Gastrocnemius medialis (tissue), 4 donors: ENCODE results near the gene REXO4. TPM values are rescaled to one million over a fixed set of nuclear protein-coding genes. Genes with fewer than 3 reads are reported as not detected.
"Not testable (repeated sequence)": the region's sequence is repeated elsewhere in the genome, so short reads cannot be mapped to it uniquely, and the experiment has no call there.

ENCODE experiments used
- ATAC-seq, 2 donors: fragments of 150-250 bp; one replicate each; pipeline ENCODE4 v1.9.1; 2016
- DNase-seq, 2 donors: peaks; one replicate each; pipeline ENCODE4 v3.0.0-alpha.2; 2019
- H3K27ac ChIP-seq, 4 donors: fragments of 200-600 bp; sonication (generic); 1 replicate in 1 of 4; 2 replicates in 3 of 4; pipeline ENCODE4 v1.5.1; 2016 to 2018; ENCODE audit warnings: mild to moderate bottlenecking in 2 of 4, moderate library complexity in 1 of 4
- H3K27me3 ChIP-seq, 3 donors: fragments of 200-600 bp; sonication (generic) in 2 of 3; 1 replicate in 1 of 3; 2 replicates in 2 of 3; pipeline versions ENCODE4 v1.5.1 to v1.6.0; 2016 to 2019; ENCODE audit warnings: mild to moderate bottlenecking in 1 of 3, moderate library complexity in 1 of 3
- H3K36me3 ChIP-seq, 2 donors: fragments of 200-600 bp; sonication (generic) in 1 of 2; one replicate each; pipeline ENCODE4 v1.5.1; 2017 to 2018
- H3K4me1 ChIP-seq, 2 donors: fragments of 200-600 bp; sonication (generic) in 1 of 2; one replicate each; pipeline ENCODE4 v1.5.1; 2016 to 2017; ENCODE audit warnings: mild to moderate bottlenecking in 2 of 2
- H3K4me3 ChIP-seq, 4 donors: fragments of 200-600 bp; sonication (generic) in 3 of 4; 1 replicate in 1 of 4; 2 replicates in 3 of 4; pipeline ENCODE4 v1.5.1; 2016 to 2019; ENCODE audit warnings: mild to moderate bottlenecking in 2 of 4
- H3K9me3 ChIP-seq, 3 donors: fragments of 200-600 bp; sonication (generic) in 2 of 3; 1 replicate in 1 of 3; 2 replicates in 2 of 3; pipeline ENCODE4 v1.5.1; 2016 to 2019
- POLR2A ChIP-seq, 2 donors: fragments of 450-650 bp; IDR thresholded peaks; one replicate each; pipeline ENCODE4 v1.6.1; 2017; ENCODE audit warnings: antibody characterized with exemption in 2 of 2, mild to moderate bottlenecking in 2 of 2, moderate library complexity in 2 of 2
- in situ Hi-C, 4 donors: fragments of 200-750 bp; cut with MboI; loops; one replicate each; pipeline versions ENCODE4 v1.15.0 to v1.8.0; 2017; ENCODE audit warnings: low sequenced_read_pairs in 4 of 4
- intact Hi-C: fragments of 100-400 bp; cut with DNase I; formaldehyde crosslinking; loops from one replicate; pipeline ENCODE4 v1.15.1; 2023; ENCODE audit warnings: low total_unique reads
- total RNA-seq, 4 donors: library from RNA; depleted of rRNA; stranded (reverse); fragments of >200 nt; gene quantifications; one replicate each; pipeline versions ENCODE4 v1.1.0 to v1.2.3, GENCODE V29; 2016
- TF ChIP-seq, protein P1 (sequence below), 5 experiments: fragments of 450-650 bp in 3 of 5; fragments of 200-600 bp in 2 of 5; sonication (generic) in 2 of 5; IDR thresholded peaks in 4 of 5; conservative IDR thresholded peaks in 1 of 5; 1 replicate in 4 of 5; 2 replicates in 1 of 5; pipeline ENCODE4 v1.5.1; 2016 to 2019; ENCODE audit warnings: antibody characterized with exemption in 5 of 5, mild to moderate bottlenecking in 3 of 5, moderate library complexity in 3 of 5

The REXO4 gene
- total RNA-seq, 4 donors from 2014 or later: 26.1 to 42.5 (median 34.6) TPM

DNA sequence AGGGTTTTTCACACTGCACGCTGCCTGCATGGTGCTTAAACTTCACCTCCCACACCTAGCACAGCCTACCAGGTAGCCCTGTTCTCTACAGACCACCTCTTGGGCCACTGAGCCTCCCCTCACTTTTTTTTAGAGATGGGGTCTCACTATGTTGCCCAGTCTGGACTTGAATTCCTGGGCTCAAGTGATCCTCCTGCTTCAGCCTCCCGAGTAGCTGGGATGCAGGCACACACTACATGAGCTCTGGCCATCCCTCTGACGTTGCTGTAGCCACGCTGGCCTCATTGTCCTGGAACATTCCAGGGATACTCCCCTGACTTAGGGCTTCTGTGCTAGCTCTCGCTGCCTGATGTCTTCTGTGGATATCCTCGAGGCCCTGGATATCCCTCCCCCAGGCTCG is 34.8 kb upstream of the REXO4 start:
- Histone ChIP-seq H3K27me3 (no peaks in the 10 kb centered on the region), H3K27ac (no peak overlapping the region), H3K4me3 (no peak overlapping the region), H3K36me3 (no peaks in the 10 kb centered on the region), H3K9me3 (no peaks in the 10 kb centered on the region), H3K4me1 (no peaks in the 10 kb centered on the region)
- TF ChIP-seq, protein P1, sequence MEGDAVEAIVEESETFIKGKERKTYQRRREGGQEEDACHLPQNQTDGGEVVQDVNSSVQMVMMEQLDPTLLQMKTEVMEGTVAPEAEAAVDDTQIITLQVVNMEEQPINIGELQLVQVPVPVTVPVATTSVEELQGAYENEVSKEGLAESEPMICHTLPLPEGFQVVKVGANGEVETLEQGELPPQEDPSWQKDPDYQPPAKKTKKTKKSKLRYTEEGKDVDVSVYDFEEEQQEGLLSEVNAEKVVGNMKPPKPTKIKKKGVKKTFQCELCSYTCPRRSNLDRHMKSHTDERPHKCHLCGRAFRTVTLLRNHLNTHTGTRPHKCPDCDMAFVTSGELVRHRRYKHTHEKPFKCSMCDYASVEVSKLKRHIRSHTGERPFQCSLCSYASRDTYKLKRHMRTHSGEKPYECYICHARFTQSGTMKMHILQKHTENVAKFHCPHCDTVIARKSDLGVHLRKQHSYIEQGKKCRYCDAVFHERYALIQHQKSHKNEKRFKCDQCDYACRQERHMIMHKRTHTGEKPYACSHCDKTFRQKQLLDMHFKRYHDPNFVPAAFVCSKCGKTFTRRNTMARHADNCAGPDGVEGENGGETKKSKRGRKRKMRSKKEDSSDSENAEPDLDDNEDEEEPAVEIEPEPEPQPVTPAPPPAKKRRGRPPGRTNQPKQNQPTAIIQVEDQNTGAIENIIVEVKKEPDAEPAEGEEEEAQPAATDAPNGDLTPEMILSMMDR (IDR thresholded peaks at IDR 0.05 in 4 of 5, conservative IDR thresholded peaks at IDR 0.05 in 1 of 5): no peak
- no peak for TF ChIP-seq POLR2A (IDR thresholded peaks at IDR 0.05)
- intact Hi-C loops (no loop called here), in situ Hi-C loops (no loop called here)
- no peak for DNase-seq
- ATAC-seq: no peak

DNA sequence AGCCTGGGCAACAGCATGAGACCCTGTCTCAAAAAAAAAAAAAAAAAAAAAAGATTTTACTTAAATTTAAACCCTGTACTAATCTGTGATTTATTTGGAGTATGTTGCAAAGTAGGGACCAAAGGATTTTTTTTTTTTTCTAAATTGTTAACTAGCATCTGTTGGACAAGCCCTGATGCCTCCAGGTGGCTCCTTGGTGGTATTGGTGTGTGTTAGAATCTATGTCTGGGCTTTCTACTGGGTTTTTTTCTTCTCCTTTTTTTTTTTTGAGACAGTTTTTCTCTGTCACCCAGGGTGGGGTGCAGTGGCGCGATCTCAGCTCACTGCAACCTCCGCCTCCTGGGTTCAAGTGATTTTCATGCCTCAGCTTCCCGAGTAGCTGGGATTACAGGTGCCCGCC is 34.1 kb upstream of the REXO4 start:
- H3K9me3 ChIP-seq, H3K27me3 ChIP-seq, intact Hi-C loops, H3K27ac ChIP-seq, H3K4me1 ChIP-seq, H3K36me3 ChIP-seq, ATAC-seq, DNase-seq, H3K4me3 ChIP-seq, in situ Hi-C loops: not testable (repeated sequence)

DNA sequence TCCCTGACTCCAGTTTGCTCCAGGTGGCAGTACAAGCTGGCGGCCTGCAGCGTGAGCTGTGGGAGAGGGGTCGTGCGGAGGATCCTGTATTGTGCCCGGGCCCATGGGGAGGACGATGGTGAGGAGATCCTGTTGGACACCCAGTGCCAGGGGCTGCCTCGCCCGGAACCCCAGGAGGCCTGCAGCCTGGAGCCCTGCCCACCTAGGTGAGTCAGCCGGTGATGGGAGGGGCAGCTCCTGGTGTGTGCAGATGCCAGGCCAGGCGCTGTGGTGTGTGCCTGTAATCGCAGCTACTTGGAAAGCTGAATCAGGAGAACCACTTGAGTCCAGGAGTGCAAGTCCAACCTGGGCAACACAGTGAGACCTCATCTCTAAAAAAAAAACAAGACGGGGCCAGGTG is 31.9 kb upstream of the REXO4 start:
- H3K4me1 ChIP-seq: no peaks in the 10 kb centered on the region
- H3K27ac ChIP-seq: no peak overlapping the region
- no peaks in the 10 kb centered on the region for H3K36me3 ChIP-seq
- H3K4me3 ChIP-seq: no peak overlapping the region
- no peaks in the 10 kb centered on the region for H3K9me3 ChIP-seq
- DNase-seq: no peak
- intact Hi-C loops (no loop called here), in situ Hi-C loops (no loop called here)
- TF ChIP-seq, protein P1 (IDR thresholded peaks at IDR 0.05 in 4 of 5, conservative IDR thresholded peaks at IDR 0.05 in 1 of 5): no peak
- no peak for TF ChIP-seq POLR2A (IDR thresholded peaks at IDR 0.05)
- no peak for ATAC-seq
- H3K27me3 ChIP-seq: no peaks in the 10 kb centered on the region

DNA sequence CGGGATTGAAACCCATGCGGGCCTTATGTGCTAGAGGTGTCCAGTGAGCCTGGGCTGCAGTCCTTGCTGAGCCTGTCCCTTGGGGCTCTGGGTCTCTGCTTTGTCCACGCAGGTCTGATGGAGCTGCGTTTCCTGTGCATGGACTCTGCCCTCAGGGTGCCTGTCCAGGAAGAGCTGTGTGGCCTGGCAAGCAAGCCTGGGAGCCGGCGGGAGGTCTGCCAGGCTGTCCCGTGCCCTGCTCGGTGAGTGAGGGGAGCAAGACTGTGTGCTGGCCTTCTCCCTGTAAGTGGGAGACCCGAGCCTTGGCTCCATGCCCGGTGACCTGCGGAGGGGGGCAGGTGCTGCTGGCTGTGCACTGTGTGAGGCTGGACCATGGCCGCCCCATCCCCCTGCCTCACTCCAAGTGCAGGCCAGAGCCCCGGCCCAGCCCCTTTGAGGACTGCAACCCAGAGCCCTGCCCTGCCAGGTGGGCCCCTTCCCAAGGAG is 30.7 kb upstream of the REXO4 start:
- ATAC-seq: no peak
- in situ Hi-C loops: no loop called here
- H3K27ac ChIP-seq: no peak overlapping the region

DNA sequence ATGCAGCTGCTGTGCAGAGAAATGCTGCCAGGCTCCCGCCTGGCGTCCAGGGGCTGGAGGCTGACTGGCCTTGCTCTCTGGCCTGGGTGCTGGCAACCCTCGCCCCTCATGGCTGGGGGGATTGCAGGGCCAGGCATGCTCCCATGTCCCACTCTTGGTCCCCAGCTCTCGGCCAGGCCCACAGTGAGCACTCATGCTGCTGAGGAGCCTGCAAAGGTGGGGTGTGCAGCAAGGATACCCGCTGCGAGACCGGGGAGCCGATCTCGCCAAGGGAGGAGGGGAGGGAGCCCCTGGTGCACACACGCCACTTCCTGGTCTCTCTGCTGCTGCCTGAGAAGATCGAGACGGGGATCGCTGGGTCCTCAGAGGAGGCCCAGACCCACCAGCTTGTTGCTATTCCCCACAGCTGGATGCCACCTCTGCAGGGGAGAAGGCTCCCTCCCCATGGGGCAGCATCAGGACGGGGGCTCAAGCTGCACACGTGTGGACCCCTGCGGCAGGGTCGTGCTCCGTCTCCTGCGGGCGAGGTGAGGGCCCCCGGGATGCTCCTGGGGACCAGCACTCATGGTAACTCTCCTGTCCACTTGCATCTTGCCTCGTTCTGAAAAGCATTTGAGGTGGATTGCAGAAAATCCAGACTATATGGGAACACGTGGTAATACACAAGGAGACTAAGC is 27.6 kb upstream of the REXO4 start:
- ATAC-seq (no peak), DNase-seq (no peak)
- no peak for TF ChIP-seq POLR2A (IDR thresholded peaks at IDR 0.05)
- TF ChIP-seq, protein P1 (IDR thresholded peaks at IDR 0.05 in 4 of 5, conservative IDR thresholded peaks at IDR 0.05 in 1 of 5): no peak
- Histone ChIP-seq H3K4me1 (no peaks in the 10 kb centered on the region), H3K27me3 (no peaks in the 10 kb centered on the region), H3K36me3 (no peaks in the 10 kb centered on the region), H3K27ac (no peak overlapping the region), H3K4me3 (no peak overlapping the region), H3K9me3 (no peaks in the 10 kb centered on the region)
- in situ Hi-C loops: no loop called here
- intact Hi-C loops: no loop called here

More for the DNA sequence above, 30.7 kb upstream of the REXO4 start:
- intact Hi-C loops: no loop called here
- TF ChIP-seq, protein P1 (IDR thresholded peaks at IDR 0.05 in 4 of 5, conservative IDR thresholded peaks at IDR 0.05 in 1 of 5): no peak
- TF ChIP-seq POLR2A (IDR thresholded peaks at IDR 0.05): no peak
- Histone ChIP-seq H3K4me1 (no peaks in the 10 kb centered on the region), H3K4me3 (no peak overlapping the region), H3K27me3 (no peaks in the 10 kb centered on the region), H3K9me3 (no peaks in the 10 kb centered on the region), H3K36me3 (no peaks in the 10 kb centered on the region)
- DNase-seq: no peak
